Measurements from ENCODE around the gene BRD9. TPM values are rescaled to one million over a fixed set of nuclear protein-coding genes. Genes with fewer than 3 reads are reported as not detected.

Gene BRD9
- total and polyA plus RNA-seq, 10 donors = 26.5 to 82.9 (median 39.1) TPM

- intact Hi-C loops (cut with DNase I; ENCODE audit: low total_unique reads) = no loop called here
- H3K27ac ChIP-seq = no peak overlapping the region
- DNase-seq = no peak
- no peaks in the 10 kb centered on the region for H3K36me3 ChIP-seq
- no peak for TF ChIP-seq CTCF (IDR thresholded peaks at IDR 0.05 in 8 of 11, conservative IDR thresholded peaks at IDR 0.05 in 3 of 11)
- no peak for TF ChIP-seq POLR2AphosphoS5 (IDR thresholded peaks at IDR 0.05)
- TF ChIP-seq POLR2A (IDR thresholded peaks at IDR 0.05) = no peak
- no peaks in the 10 kb centered on the region for H3K27me3 ChIP-seq (replicated peaks in 1 of 7)
- no peaks in the 10 kb centered on the region for H3K9me3 ChIP-seq
- WGBS, 5 donors = 86 to 89% (median 88%) methylated on average over 8 of the region's 8 CpGs; no CpG with 5 or more reads in 1 of the 5 donors
- H3K4me3 ChIP-seq = no peak overlapping the region
- no peaks in the 10 kb centered on the region for H3K4me1 ChIP-seq
Measured at GRCh38 chr5:821504-821903, 71.1 kb downstream of the BRD9 start.

- 62 to 73% (median 68%) methylated on average over 3 of the region's 3 CpGs; no CpG with 5 or more reads in 1 of the 5 donors for WGBS, 5 donors
- H3K36me3 ChIP-seq = no peaks in the 10 kb centered on the region
- H3K9me3 ChIP-seq = peaks cover 0 to 11% (median 6%) of the 10 kb centered on the region in 8 donors
- no peak overlapping the region for H3K4me3 ChIP-seq
- no peak overlapping the region for H3K27ac ChIP-seq
- intact Hi-C loops (cut with DNase I; ENCODE audit: low total_unique reads) = no loop called here
- no peak for DNase-seq
- H3K4me1 ChIP-seq = no peaks in the 10 kb centered on the region
- no peak for TF ChIP-seq POLR2AphosphoS5 (IDR thresholded peaks at IDR 0.05)
- TF ChIP-seq CTCF (IDR thresholded peaks at IDR 0.05 in 8 of 11, conservative IDR thresholded peaks at IDR 0.05 in 3 of 11) = no peak
- TF ChIP-seq POLR2A (IDR thresholded peaks at IDR 0.05) = no peak
- no peaks in the 10 kb centered on the region for H3K27me3 ChIP-seq (replicated peaks in 1 of 7)
Measured at GRCh38 chr5:820245-820644, 72.4 kb downstream of the BRD9 start.

- DNase-seq = no peak
- H3K27ac ChIP-seq = no peak overlapping the region
- no peak overlapping the region for H3K4me3 ChIP-seq
- no peaks in the 10 kb centered on the region for H3K27me3 ChIP-seq (replicated peaks in 1 of 7)
- 85 to 90% (median 89%) methylated on average over 3 of the region's 3 CpGs; no CpG with 5 or more reads in 1 of the 5 donors for WGBS, 5 donors
- H3K36me3 ChIP-seq = no peaks in the 10 kb centered on the region
- no peaks in the 10 kb centered on the region for H3K4me1 ChIP-seq
- peaks cover 0 to 14% (median 8%) of the 10 kb centered on the region in 8 donors for H3K9me3 ChIP-seq
- intact Hi-C loops (cut with DNase I; ENCODE audit: low total_unique reads) = no loop called here
- no peak for TF ChIP-seq POLR2AphosphoS5 (IDR thresholded peaks at IDR 0.05)
- no peak for TF ChIP-seq CTCF (IDR thresholded peaks at IDR 0.05 in 8 of 11, conservative IDR thresholded peaks at IDR 0.05 in 3 of 11)
- no peak for TF ChIP-seq POLR2A (IDR thresholded peaks at IDR 0.05)
Measured at GRCh38 chr5:819078-819477, 73.5 kb downstream of the BRD9 start.

GRCh38 chr5:816176-816575 lies 76.4 kb downstream of the BRD9 start:
- H3K36me3 ChIP-seq = no peaks in the 10 kb centered on the region

More at GRCh38 chr5:816176-816575, 76.4 kb downstream of the BRD9 start:
- WGBS, 5 donors = 90 to 96% (median 95%) methylated on average over 15 of the region's 15 CpGs; no CpG with 5 or more reads in 1 of the 5 donors
- intact Hi-C loops (cut with DNase I; ENCODE audit: low total_unique reads) = no loop called here
- DNase-seq = no peak
- H3K4me1 ChIP-seq = no peaks in the 10 kb centered on the region
- no peaks in the 10 kb centered on the region for H3K27me3 ChIP-seq (replicated peaks in 1 of 7)
- no peak overlapping the region for H3K4me3 ChIP-seq
- H3K27ac ChIP-seq = no peak overlapping the region
- TF ChIP-seq POLR2AphosphoS5 (IDR thresholded peaks at IDR 0.05) = no peak
- no peak for TF ChIP-seq CTCF (IDR thresholded peaks at IDR 0.05 in 8 of 11, conservative IDR thresholded peaks at IDR 0.05 in 3 of 11)
- TF ChIP-seq POLR2A (IDR thresholded peaks at IDR 0.05) = no peak
- H3K9me3 ChIP-seq = peaks cover 0 to 14% (median 8%) of the 10 kb centered on the region in 8 donors
